DND-41 (cell line): ENCODE data around the gene ELAPOR1.

ENCODE experiments used
- CTCF ChIP-seq: IDR thresholded peaks from 2 replicates; pipeline ENCODE4 v1.5.1; 2012; ENCODE audit warnings: borderline replicate concordance, low read length, moderate library complexity, mild to moderate bottlenecking; ENCODE audit not compliant: poor library complexity, severe bottlenecking; ENCODE audit errors: extremely low read depth
- EZH2 ChIP-seq: IDR thresholded peaks from 3 replicates; pipeline ENCODE4 v1.6.1; 2012; ENCODE audit warnings: borderline replicate concordance, low read depth, mild to moderate bottlenecking, moderate library complexity, low read length, inconsistent platforms; ENCODE audit not compliant: severe bottlenecking

DNA sequence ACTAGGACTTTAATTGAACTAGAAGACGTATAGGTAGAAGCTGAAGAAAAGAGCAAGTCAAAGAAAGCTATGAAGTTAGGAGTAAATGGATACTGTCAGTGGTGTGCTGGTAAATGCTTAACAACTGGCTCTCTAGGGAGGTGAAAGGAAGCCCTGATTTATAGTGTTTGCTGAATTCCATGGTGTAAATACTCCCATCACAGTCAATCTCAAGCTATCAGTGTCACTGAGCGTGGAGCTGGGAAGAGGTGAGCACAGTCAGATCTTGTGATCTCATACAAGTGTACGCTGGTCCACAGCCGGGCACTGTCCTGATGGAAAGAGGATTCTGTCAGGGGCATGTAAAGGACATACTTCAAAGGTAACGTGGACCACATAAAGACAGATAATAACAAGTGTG is 28.3 kb downstream of the ELAPOR1 start:
- no peak for TF ChIP-seq CTCF
- no peak for TF ChIP-seq EZH2
